A549 (cell line): ENCODE measurements around the gene MAPRE2. TPM values are rescaled to one million over a fixed set of nuclear protein-coding genes. Genes with fewer than 3 reads are reported as not detected.

Experiments
- ATAC-seq, 2 experiments: fragments of 200-7000 bp in 1 of 2; fragments of >200 bp in 1 of 2; cut with Nextera tagmentation in 1 of 2; cut with Tn5 transposase in 1 of 2; 3 replicates each; pipeline versions ENCODE4 v1.8.0 to v1.9.1; 2018 to 2020; ENCODE audit warnings: mild to moderate bottlenecking in 1 of 2, moderate library complexity in 1 of 2
- CTCF ChIA-PET: fragments of 300-600 bp; sonication (Branson Sonifier 250); formaldehyde crosslinking; extraction: SDS; loops from one replicate; lab custom pipeline; 2021; ENCODE audit warnings: antibody characterized with exemption, inconsistent platforms; lab: Yijun Ruan, JAX
- POLR2A ChIA-PET: fragments of 350-600 bp; formaldehyde crosslinking; extraction: SDS; loops from one replicate; lab custom pipeline; 2021; ENCODE audit warnings: antibody characterized with exemption, inconsistent platforms; lab: Yijun Ruan, JAX
- DNase-seq, 2 experiments: peaks; one replicate each; pipeline versions ENCODE4 v3.0.0 to v3.0.0-alpha.2; 2011 to 2016; ENCODE audit warnings: low read depth in 1 of 2, low spot score in 1 of 2
- FAIRE-seq: peaks from 2 replicates; lab custom pipeline; 2011; peaks lifted over from hg19 to GRCh38; lab: Jason Lieb, UNC
- H3K27ac ChIP-seq, 2 experiments: fragments of >200 bp; sonication (Bioruptor Twin); formaldehyde crosslinking; 3 replicates each; pipeline ENCODE4 v1.5.1; 2016 to 2017
- H3K4me1 ChIP-seq: fragments of >200 bp; sonication (Bioruptor Twin); formaldehyde crosslinking; 3 replicates; pipeline ENCODE4 v1.6.1; 2016
- H3K4me2 ChIP-seq: fragments of >200 bp; sonication (Bioruptor Twin); formaldehyde crosslinking; 3 replicates; pipeline ENCODE4 v1.6.1; 2016
- H3K4me3 ChIP-seq: fragments of >200 bp; sonication (Bioruptor Twin); formaldehyde crosslinking; 3 replicates; pipeline ENCODE4 v1.5.1; 2016
- H3K9me3 ChIP-seq: fragments of >200 bp; sonication (Bioruptor Twin); formaldehyde crosslinking; 3 replicates; pipeline ENCODE4 v1.6.1; 2016
- CBX8 ChIP-seq: fragments of 200-600 bp; sonication (generic); IDR thresholded peaks from 2 replicates; pipeline ENCODE4 v1.6.1; 2016
- CHD2 ChIP-seq: fragments of 150-350 bp; IDR thresholded peaks from 2 replicates; pipeline ENCODE4 v1.6.1; 2014; ENCODE audit warnings: low read length; ENCODE audit not compliant: partially characterized antibody
- EHMT2 ChIP-seq: fragments of 200-600 bp; sonication (generic); IDR thresholded peaks from 2 replicates; pipeline ENCODE4 v1.6.1; 2016; ENCODE audit warnings: antibody characterized with exemption, low read depth, mild to moderate bottlenecking, moderate library complexity
- ELK1 ChIP-seq: fragments of 150-350 bp; IDR thresholded peaks from 2 replicates; pipeline ENCODE4 v1.6.1; 2014; ENCODE audit warnings: low read depth, mild to moderate bottlenecking, low read length
- GATA3 ChIP-seq: IDR thresholded peaks from 2 replicates; pipeline ENCODE4 v1.6.1; 2012; ENCODE audit warnings: borderline replicate concordance
- HEYL ChIP-seq: fragments of 250-450 bp; sonication (Bioruptor Pico); IDR thresholded peaks from 2 replicates; pipeline ENCODE4 v1.8.0; 2021; ENCODE audit warnings: mild to moderate bottlenecking, moderate library complexity
- HOXB5 ChIP-seq: fragments of 250-450 bp; sonication (Bioruptor Pico); IDR thresholded peaks from 2 replicates; pipeline ENCODE4 v1.5.0; 2020; ENCODE audit warnings: mild to moderate bottlenecking, moderate library complexity
- KDM1A ChIP-seq: fragments of 200-600 bp; sonication (generic); IDR thresholded peaks from 2 replicates; pipeline ENCODE4 v1.6.1; 2016; ENCODE audit warnings: low read depth, mild to moderate bottlenecking
- KDM5A ChIP-seq: fragments of 200-600 bp; sonication (generic); IDR thresholded peaks from 2 replicates; pipeline ENCODE4 v1.6.1; 2016; ENCODE audit warnings: antibody characterized with exemption, mild to moderate bottlenecking
- MAFK ChIP-seq: fragments of 450-650 bp; IDR thresholded peaks from 2 replicates; pipeline ENCODE4 v1.6.1; 2014; ENCODE audit not compliant: partially characterized antibody
- MAX ChIP-seq: IDR thresholded peaks from 2 replicates; pipeline ENCODE4 v1.6.1; 2012
- MYC ChIP-seq: IDR thresholded peaks from 2 replicates; pipeline ENCODE4 v1.6.1; 2012; ENCODE audit warnings: mild to moderate bottlenecking, inconsistent platforms, low read length, improper control_type of control experiment, borderline replicate concordance
- NR3C1 ChIP-seq: fragments of >200 bp; sonication (Bioruptor Twin); formaldehyde crosslinking; IDR thresholded peaks from 3 replicates; pipeline ENCODE4 v1.6.1; 2017
- PBX3 ChIP-seq: IDR thresholded peaks from 2 replicates; pipeline ENCODE4 v1.6.1; 2012
- POLR2A ChIP-seq: IDR thresholded peaks from 2 replicates; pipeline ENCODE4 v1.6.1; 2012; ENCODE audit warnings: mild to moderate bottlenecking, low read length
- RARB ChIP-seq: fragments of 250-450 bp; sonication (Bioruptor Pico); IDR thresholded peaks from 2 replicates; pipeline ENCODE4 v1.8.0; 2021; ENCODE audit warnings: mild to moderate bottlenecking, moderate library complexity
- RNF2 ChIP-seq: fragments of 200-600 bp; sonication (generic); IDR thresholded peaks from 2 replicates; pipeline ENCODE4 v1.6.1; 2016; ENCODE audit warnings: low read depth, mild to moderate bottlenecking, antibody characterized with exemption, moderate library complexity, borderline replicate concordance
- SMC3 ChIP-seq: fragments of >200 bp; sonication (Bioruptor Twin); formaldehyde crosslinking; IDR thresholded peaks from 3 replicates; pipeline ENCODE4 v1.6.1; 2018; ENCODE audit warnings: inconsistent platforms
- TFCP2L1 ChIP-seq: fragments of 250-450 bp; sonication (Bioruptor Pico); IDR thresholded peaks from 2 replicates; pipeline ENCODE4 v1.5.0; 2021; ENCODE audit warnings: mild to moderate bottlenecking
- ZC3H11A ChIP-seq: fragments of 450-650 bp; IDR thresholded peaks from 2 replicates; pipeline ENCODE4 v1.6.1; 2014; ENCODE audit warnings: antibody characterized with exemption, mild to moderate bottlenecking
- ZFP36 ChIP-seq: fragments of 450-650 bp; IDR thresholded peaks from 2 replicates; pipeline ENCODE4 v1.6.1; 2014; ENCODE audit warnings: borderline replicate concordance; ENCODE audit not compliant: partially characterized antibody
- ZSCAN20 ChIP-seq: fragments of 250-450 bp; sonication (Bioruptor Pico); IDR thresholded peaks from 2 replicates; pipeline ENCODE4 v1.8.0; 2022; ENCODE audit warnings: mild to moderate bottlenecking, moderate library complexity
- WGBS: methylation state at CpG from one replicate; pipeline ENCODE4 v1.1.6; 2017; ENCODE audit errors: missing lambda C conversion rate; 5-methylcytosine and 5-hydroxymethylcytosine counted together
- polyA plus RNA-seq, 4 experiments: library from polyadenylated mRNA; depleted of rRNA in 3 of 4; stranded (reverse); fragments of >200 nt; fragmentation: RNase III in 1 of 4; extraction: RNeasy Plus Mini Kit Qiagen cat#74134 plus additional on column Dnase treatment in 1 of 4; gene quantifications; 2 replicates in 3 of 4; 3 replicates in 1 of 4; pipeline ENCODE4 v1.2.3, GENCODE V29; 2011 to 2017
- TF ChIP-seq, protein P1 (sequence below): fragments of 200-600 bp; sonication (generic); IDR thresholded peaks from 2 replicates; pipeline ENCODE4 v1.6.1; 2016; ENCODE audit warnings: antibody characterized with exemption, mild to moderate bottlenecking, moderate library complexity

The MAPRE2 gene
- polyA plus RNA-seq, 2 of the 4 experiments (the other 2 are of a cell fraction) = 11.4 to 59.1 TPM

GRCh38 chr18:35054401-35054800, 13.2 kb downstream of the MAPRE2 start:
- Histone ChIP-seq H3K4me2 (no peak overlapping the region), H3K4me3 (no peak overlapping the region), H3K4me1 (peaks cover 10% of the 10 kb centered on the region; the same call in 1 of the 3 replicates), H3K9me3 (no peaks in the 10 kb centered on the region), H3K27ac (no peak overlapping the region)
- ChIA-PET CTCF (no interaction called here), POLR2A (no interaction called here)
- FAIRE-seq (no peak), DNase-seq (no peak), ATAC-seq (no peak)
- TF ChIP-seq CBX8 = no peak
- no peak for TF ChIP-seq SMC3
- TF ChIP-seq GATA3 = no peak
- TF ChIP-seq KDM1A = no peak
- TF ChIP-seq, protein P1, sequence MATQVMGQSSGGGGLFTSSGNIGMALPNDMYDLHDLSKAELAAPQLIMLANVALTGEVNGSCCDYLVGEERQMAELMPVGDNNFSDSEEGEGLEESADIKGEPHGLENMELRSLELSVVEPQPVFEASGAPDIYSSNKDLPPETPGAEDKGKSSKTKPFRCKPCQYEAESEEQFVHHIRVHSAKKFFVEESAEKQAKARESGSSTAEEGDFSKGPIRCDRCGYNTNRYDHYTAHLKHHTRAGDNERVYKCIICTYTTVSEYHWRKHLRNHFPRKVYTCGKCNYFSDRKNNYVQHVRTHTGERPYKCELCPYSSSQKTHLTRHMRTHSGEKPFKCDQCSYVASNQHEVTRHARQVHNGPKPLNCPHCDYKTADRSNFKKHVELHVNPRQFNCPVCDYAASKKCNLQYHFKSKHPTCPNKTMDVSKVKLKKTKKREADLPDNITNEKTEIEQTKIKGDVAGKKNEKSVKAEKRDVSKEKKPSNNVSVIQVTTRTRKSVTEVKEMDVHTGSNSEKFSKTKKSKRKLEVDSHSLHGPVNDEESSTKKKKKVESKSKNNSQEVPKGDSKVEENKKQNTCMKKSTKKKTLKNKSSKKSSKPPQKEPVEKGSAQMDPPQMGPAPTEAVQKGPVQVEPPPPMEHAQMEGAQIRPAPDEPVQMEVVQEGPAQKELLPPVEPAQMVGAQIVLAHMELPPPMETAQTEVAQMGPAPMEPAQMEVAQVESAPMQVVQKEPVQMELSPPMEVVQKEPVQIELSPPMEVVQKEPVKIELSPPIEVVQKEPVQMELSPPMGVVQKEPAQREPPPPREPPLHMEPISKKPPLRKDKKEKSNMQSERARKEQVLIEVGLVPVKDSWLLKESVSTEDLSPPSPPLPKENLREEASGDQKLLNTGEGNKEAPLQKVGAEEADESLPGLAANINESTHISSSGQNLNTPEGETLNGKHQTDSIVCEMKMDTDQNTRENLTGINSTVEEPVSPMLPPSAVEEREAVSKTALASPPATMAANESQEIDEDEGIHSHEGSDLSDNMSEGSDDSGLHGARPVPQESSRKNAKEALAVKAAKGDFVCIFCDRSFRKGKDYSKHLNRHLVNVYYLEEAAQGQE = no peak
- 92% methylated on average over 9 of the region's 9 CpGs for WGBS

GRCh38 chr18:35055105-35055504, 13.9 kb downstream of the MAPRE2 start:
- H3K4me1 ChIP-seq = peaks cover 11% of the 10 kb centered on the region; the same call in 2 of the 3 replicates
- H3K9me3 ChIP-seq = no peaks in the 10 kb centered on the region
- no peak overlapping the region for H3K4me2 ChIP-seq
- no peak overlapping the region for H3K4me3 ChIP-seq
- FAIRE-seq = no peak
- 90% methylated on average over 7 of the region's 7 CpGs for WGBS
- TF ChIP-seq ZC3H11A (no peak), MAX (no peak), ZFP36 (no peak), ELK1 (no peak)
- TF ChIP-seq, all 56 proteins: peak for 0
- CTCF ChIA-PET = interaction anchor here (0.7 kb wide), 1 partner anchor 1163 kb away, joined by 3 read pairs; no protein-coding TSS in a partner anchor
- DNase-seq (no peak), ATAC-seq (no peak)
- POLR2A ChIA-PET = no interaction called here
- no peak overlapping the region for H3K27ac ChIP-seq

DNA sequence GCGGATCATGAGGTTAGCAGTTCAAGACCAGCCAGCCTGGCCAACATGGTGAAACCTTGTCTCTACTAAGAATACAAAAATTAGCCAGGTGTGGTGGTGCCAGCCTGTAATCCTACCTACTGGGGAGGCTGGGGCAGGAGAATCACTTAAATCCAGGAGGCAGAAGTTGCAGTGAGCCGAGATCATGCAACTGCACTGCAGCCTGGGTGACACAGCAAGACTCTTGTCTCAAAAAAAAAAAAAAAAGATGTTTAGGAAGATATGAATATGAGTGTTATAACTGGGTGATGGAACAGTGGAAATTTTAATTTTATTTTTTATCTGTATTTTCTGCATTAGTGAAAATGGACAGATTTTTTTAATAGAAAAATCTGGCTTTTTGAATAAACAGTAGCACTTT, 14.5 kb downstream of the MAPRE2 start:
- no peak for ATAC-seq
- Histone ChIP-seq H3K27ac (no peak overlapping the region), H3K4me3 (no peak overlapping the region), H3K9me3 (no peaks in the 10 kb centered on the region), H3K4me1 (peaks cover 12% of the 10 kb centered on the region; the same call in 2 of the 3 replicates), H3K4me2 (no peak overlapping the region)
- FAIRE-seq = no peak
- ChIA-PET CTCF (no interaction called here), POLR2A (no interaction called here)
- DNase-seq = no peak
- 92% methylated on average over 2 of the region's 2 CpGs for WGBS
- TF ChIP-seq POLR2A (no peak), TFCP2L1 (CRISPR knock-in tag) (no peak), KDM5A (no peak), ZSCAN20 (CRISPR knock-in tag) (no peak), HEYL (CRISPR knock-in tag) (no peak), NR3C1 (no peak), RNF2 (no peak)

DNA sequence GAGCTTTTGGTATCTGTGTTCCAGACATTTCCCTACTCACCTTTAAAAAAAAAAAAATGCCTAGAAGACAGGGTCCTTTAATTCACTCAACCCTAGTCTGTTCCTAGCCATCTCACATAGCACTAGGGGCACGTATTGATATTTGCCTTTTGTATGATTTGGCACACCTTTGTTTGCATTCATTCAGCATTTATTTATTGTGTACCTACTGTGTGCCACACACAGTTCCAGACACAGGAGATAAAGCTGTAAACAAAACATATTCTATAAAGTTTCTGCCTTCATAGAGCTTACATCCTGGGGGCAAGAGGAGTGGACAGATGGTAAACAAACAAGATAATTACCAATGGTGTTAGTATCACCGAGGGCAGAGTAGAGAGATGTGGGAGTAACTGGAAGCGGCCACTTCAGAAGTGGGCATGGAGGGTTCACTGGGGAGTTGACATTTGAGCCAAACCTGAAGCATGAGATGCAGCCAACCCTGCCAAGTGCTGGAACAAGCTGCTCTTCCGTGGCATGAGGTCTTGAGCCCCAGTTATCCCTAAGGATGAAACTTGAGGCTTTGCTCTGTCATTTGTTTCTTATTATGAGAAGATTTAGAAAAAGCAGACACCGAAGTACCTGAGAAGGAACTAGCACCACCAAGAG, 18.2 kb downstream of the MAPRE2 start:
- ATAC-seq = no peak
- FAIRE-seq = no peak
- CTCF ChIA-PET = no interaction called here
- Histone ChIP-seq H3K4me3 (no peak overlapping the region), H3K4me2 (no peak overlapping the region), H3K9me3 (no peaks in the 10 kb centered on the region), H3K27ac (no peak overlapping the region), H3K4me1 (peaks cover 12% of the 10 kb centered on the region; the same call in 2 of the 3 replicates)
- WGBS = 69% methylated on average over 5 of the region's 5 CpGs
- DNase-seq = no peak
- POLR2A ChIA-PET = no interaction called here
- TF ChIP-seq HOXB5 (CRISPR knock-in tag) = no peak
- no peak for TF ChIP-seq ZFP36
- TF ChIP-seq CHD2 = no peak
- TF ChIP-seq MYC = no peak
- TF ChIP-seq EHMT2 = no peak
- TF ChIP-seq TFCP2L1 (CRISPR knock-in tag) = no peak
- TF ChIP-seq PBX3 = no peak
- no peak for TF ChIP-seq ELK1
- TF ChIP-seq RARB = no peak
- TF ChIP-seq MAFK = no peak
